NCI-H82 treated with DMSO at 0.1 percent for 48 hours (cell line): ENCODE measurements around the gene EGFLAM.
"Not testable (repeated sequence)": the region's sequence is repeated elsewhere in the genome, so short reads cannot be mapped to it uniquely, and the experiment has no call there.

Experiments
- DNase-seq: peaks from one replicate; lab custom pipeline; 2025; ENCODE audit not compliant: unreplicated experiment; lab: John Stamatoyannopoulos, UW

Gene EGFLAM

GRCh38 chr5:38413696-38414095, 155.3 kb downstream of the EGFLAM start:
- DNase-seq = no peak

GRCh38 chr5:38414348-38414747, 156.0 kb downstream of the EGFLAM start:
- DNase-seq = no peak

GRCh38 chr5:38415772-38416171, 157.4 kb downstream of the EGFLAM start:
- DNase-seq = not testable (repeated sequence)

- no peak for DNase-seq
These were observed 159.3 kb downstream of the EGFLAM start for GRCh38 chr5:38417658-38418017.

- DNase-seq = no peak
These were observed 161.9 kb downstream of the EGFLAM start for GRCh38 chr5:38420246-38420645.

GRCh38 chr5:38420691-38421390, 162.5 kb downstream of the EGFLAM start:
- no peak for DNase-seq

GRCh38 chr5:38422622-38423021, 164.3 kb downstream of the EGFLAM start:
- DNase-seq = no peak

GRCh38 chr5:38423276-38424147, 165.2 kb downstream of the EGFLAM start:
- DNase-seq = peak; percentile 71

- DNase-seq = peak; percentile 56
These were observed 166.0 kb downstream of the EGFLAM start for GRCh38 chr5:38424148-38425060.

GRCh38 chr5:38426490-38426889, 168.1 kb downstream of the EGFLAM start:
- no peak for DNase-seq

GRCh38 chr5:38426986-38427950, 168.9 kb downstream of the EGFLAM start:
- DNase-seq = no peak

GRCh38 chr5:38431242-38431853, 173.0 kb downstream of the EGFLAM start:
- DNase-seq = no peak

- no peak for DNase-seq
These were observed 175.0 kb downstream of the EGFLAM start for GRCh38 chr5:38433160-38433861.

GRCh38 chr5:38434966-38435705, 176.8 kb downstream of the EGFLAM start:
- DNase-seq = no peak

- no peak for DNase-seq
These were observed 180.4 kb downstream of the EGFLAM start for GRCh38 chr5:38438757-38439156.

GRCh38 chr5:38441453-38442246, 183.3 kb downstream of the EGFLAM start:
- peak; percentile 83 for DNase-seq

GRCh38 chr5:38442247-38442573, 183.9 kb downstream of the EGFLAM start:
- DNase-seq = no peak

- no peak for DNase-seq
These were observed 185.0 kb downstream of the EGFLAM start for GRCh38 chr5:38443390-38443789.
